ENCODE data around the gene HTR1D.
"Not testable (repeated sequence)": the region's sequence is repeated elsewhere in the genome, so short reads cannot be mapped to it uniquely, and the experiment has no call there.

Gene HTR1D, protein sequence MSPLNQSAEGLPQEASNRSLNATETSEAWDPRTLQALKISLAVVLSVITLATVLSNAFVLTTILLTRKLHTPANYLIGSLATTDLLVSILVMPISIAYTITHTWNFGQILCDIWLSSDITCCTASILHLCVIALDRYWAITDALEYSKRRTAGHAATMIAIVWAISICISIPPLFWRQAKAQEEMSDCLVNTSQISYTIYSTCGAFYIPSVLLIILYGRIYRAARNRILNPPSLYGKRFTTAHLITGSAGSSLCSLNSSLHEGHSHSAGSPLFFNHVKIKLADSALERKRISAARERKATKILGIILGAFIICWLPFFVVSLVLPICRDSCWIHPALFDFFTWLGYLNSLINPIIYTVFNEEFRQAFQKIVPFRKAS

DNA sequence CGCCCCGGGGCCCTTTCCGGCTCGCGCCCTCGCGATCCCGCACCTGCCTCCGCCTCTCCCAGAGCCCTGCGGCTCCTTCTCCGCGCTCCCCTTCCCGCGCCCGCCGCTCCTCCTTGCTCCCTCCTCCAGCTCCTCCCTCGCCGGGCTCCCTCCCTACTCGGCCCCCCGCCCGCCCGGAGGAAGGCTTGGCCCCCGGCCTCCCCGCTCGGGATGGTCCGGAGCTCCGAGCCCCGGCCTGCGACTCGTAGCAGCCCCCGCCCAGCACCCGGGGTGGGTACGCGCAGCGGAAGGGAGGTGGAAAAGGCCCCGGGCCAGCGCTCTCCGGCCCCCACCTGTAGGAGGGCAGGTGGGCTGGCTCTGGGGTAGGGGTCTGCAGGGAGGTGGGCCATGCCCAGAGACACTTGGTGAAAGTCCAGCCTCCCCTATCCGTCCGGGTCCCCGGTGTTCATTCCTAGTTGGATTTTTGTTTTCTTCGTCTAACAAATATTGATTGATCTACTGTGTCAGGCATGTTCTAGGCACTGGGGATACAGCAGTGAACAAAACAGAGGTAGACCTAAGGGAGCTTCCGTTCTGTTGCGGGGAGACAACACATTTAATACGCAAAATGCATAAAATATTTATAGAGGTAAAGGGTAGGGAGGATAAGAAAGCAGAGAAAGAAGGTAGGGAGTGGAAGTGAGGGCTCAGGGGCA lies at the start of gene HTR1D:
TSS of gene HTR1D (minus strand) at position 82 of the 695 bp plus-strand sequence. CDS start 23,283 bp downstream, outside the sequence.
- peak; percentile 3 for DNase-seq

DNA sequence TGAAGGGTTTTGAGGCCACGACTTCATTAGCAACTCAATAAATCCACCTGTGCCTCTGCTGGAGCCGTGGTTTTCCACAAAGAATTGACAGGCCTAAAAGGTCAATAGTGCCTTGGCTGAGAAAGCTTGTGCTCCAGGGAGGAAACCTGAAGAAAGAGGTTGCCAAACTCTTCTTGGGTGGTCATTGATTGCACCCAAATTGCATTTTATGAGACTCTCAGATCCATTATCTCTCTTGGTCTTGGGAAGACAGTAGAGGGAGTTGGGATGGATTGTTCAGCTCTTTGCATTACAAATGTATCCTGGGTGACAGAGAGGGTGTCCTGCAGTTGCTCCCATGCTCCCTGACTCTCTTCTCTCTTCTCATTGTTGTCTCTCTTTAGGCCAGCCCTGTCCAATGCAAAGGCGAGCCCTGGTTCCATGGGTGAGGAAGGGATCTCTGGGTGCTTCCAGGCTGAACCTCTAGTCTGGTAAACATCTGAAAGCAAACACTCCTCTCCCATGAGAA lies 46.1 kb upstream of the HTR1D start:
- no peak for DNase-seq

DNA sequence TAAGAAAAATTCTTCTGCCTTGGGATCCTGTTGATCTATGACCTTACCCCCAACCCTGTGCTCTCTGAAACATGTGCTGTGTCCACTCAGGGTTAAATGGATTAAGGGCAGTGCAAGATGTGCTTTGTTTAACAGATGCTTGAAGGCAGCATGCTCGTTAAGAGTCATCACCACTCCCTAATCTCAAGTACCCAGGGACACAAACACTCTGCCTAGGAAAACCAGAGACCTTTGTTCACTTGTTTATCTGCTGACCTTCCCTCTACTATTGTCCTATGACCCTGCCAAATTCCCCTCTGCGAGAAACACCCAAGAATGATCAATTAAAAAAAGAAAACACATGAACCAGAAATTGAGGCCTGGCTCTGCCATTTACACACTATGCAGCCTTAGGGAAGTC lies 40.8 kb upstream of the HTR1D start:
- DNase-seq, result not testable (repeated sequence)

DNA sequence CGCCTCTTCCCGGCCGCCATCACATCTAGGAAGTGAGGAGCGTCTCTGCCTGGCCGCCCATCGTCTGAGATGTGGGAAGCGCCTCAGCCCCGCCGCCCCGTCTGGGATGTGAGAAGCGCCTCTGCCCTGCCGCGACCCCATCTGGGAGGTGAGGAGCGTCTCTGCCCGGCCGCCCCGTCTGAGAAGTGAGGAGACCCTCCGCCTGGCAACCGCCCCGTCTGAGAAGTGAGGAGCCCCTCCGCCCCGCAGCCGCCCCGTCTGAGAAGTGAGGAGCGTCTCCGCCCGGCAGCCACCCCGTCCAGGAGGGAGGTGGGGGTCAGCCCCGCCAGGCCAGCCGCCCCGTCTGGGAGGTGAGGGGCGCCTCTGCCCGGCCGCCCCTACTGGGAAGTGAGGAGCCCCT lies 40.1 kb upstream of the HTR1D start:
- DNase-seq, result not testable (repeated sequence)

DNA sequence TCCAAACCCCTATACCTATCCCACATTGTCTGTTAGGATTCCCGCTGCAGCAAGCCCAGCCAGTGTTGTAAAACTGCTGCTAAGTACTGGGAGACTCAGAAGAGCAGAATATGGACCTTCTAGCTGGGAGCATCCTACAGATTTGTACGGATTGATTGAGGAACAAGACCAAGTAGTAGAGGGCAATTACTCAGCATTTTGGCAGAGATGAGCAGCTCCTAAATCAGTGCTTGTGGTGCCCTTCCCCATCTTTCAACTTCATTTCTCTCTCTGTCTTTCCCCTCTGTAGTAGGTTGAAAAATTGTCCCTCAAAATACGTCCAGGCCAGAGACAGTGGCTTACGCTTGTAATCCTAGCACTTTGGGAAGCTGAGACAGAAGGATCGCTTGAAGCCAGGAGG lies 37.3 kb upstream of the HTR1D start:
- no peak for DNase-seq

DNA sequence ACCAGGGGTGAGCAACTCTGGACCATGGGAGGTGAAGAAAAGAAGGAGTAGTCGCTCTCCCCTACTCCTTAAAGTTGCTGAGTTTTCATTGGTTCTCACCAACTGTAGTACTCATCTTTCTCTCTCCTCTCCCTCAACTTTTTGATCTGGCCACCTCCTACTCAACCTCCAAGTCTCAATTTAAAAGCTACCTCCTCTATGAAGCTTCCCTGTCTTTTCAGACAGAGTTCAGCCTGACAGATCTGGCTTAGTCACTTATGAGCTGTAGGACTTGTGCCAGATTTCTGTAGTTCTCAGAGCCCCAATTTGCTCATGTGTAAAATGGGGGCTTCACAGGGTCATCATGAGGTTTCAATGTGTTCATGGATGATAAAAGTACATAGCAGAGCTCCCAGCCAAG lies 34.5 kb upstream of the HTR1D start:
- no peak for DNase-seq

DNA sequence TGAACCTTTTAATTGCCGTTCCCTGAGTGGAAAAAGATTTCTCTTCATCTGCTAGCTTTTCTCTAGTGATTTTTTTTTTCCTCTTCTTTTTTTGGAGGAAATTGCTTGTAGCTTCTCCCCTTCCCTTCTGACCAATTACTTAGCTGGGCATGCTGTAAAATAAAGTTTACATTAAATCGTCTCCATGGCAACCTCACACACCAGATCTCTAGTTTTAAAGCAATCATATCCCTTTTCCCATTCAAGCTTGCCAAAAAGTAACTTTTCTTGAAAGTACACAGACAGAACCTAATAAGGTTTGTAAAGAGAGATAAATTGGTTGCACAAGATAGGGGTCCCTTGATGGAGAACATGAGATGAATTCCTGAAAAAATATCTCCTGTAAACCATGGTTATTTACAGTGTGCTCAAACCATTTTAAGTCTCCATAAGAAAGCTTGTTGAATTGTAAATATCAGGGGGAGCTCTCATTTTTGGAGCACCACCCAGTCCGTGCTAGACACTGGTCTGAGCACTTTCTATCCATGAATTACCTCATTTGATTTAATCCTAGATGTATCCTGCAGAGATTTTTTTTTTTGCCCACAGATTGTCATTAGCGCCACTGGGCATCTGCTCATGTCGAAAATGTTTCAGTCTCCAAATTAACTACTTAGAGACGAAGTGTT lies 32.6 kb upstream of the HTR1D start:
- no peak for DNase-seq

DNA sequence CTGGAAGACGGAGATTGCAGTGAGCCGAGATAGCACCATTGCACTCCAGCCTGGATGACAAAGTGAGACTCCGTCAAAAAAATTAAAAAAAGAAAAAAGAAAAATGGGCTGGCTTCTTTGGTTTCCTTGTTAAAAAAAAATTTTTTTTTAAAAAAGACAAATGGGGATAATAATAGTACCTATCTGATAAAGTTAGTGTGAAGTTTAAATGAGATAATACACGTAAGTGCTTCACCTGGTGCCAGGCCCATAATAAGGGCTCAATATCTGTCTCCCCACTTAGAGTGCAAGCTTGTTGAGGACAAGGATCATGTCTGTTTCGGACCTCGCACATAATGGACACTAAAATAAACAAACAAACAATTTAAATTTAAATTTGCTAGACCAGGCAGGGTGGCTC lies 30.0 kb upstream of the HTR1D start:
- DNase-seq, result no peak

DNA sequence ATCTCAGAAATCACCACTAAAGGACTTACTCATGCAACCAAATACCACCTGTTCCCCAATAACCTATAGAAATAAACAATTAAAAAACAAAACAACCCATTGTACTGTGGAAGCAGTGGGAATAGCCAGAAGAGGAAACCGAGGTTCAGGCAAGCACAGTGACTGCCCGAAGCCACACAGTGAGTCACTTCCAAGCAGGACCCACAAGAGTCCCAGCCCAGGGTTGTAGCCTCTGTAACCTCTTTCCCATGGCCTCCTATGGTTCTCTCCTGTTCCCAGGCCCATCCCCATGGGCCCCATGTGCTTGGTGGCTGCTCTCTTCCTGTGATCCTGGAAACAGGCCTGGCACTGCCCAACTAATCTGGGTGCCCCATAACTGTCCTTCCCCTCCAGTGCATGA lies 29.0 kb upstream of the HTR1D start:
- DNase-seq, result no peak

DNA sequence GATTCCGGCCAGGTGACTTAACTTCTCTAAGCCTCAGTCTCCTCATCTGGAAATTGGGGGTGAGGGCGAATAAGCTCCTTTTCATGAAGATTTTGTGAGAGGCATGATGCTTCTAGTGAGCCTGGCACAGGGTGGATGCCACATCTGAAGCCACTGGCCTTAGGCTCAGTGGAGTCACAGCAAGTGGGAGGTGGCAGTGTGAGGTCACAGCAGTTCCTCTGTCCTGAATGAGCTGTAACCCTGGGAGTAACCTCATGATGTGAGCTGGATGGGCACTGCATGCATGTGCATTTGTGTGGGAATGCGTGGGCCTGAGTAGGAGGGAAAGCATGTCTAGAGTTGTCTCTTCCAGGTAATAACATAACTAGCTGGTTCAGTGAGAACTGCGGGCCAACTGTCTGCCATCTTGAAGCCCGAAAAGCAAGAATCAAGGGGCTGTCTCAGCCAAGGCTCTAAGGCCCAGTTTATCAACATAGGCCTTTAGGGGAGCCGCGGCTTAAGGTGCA lies 27.0 kb upstream of the HTR1D start:
- no peak for DNase-seq

DNA sequence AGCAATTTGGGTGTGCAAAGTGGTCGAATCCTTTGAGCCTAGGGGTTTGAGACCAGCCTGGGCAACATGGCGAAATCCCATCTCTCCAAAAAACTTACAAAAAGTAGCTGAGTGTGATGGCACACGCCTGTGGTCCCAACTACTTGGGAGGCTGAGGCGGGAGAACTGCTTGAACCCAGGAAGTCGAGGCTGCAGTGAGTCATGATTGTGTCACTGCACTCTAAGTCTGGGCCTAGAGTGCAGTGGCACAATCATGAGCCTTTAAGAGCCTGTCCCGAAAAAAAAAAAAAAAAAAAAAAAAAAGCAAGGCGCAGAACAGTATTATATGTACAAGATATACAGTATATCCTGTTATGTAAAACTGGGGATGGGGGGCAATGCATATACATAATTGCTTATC lies 25.1 kb upstream of the HTR1D start:
- DNase-seq, result no peak

DNA sequence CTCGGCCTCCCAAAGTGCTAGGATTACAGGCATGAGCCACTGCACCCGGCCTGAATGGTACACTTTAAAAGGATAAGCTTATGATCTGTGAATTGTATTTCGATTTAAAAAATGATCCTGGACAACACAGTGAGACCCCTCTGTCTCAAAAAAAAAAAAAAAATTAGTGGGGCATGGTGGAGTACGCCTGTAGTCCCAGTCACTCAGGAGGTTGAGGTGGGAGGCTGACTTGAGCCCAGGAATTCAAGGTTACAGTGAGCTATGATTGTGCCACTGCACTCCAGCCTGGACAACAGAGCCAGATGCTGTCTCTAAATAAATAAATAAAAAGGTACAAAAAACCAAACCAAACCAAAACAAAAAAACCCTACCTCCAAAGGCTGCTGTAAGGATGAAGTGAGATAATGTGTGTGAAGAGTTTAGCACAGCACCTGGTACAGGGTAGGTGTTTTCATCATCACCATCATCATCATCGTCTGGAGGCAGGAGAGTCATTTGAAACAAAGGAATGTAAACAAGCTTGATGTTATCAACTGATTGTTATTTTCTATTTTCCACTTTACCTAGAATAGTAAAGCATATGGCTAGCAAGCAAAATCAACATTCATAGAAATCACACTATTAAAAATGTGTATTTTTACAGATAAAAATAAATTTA lies 22.5 kb upstream of the HTR1D start:
- DNase-seq, result no peak

DNA sequence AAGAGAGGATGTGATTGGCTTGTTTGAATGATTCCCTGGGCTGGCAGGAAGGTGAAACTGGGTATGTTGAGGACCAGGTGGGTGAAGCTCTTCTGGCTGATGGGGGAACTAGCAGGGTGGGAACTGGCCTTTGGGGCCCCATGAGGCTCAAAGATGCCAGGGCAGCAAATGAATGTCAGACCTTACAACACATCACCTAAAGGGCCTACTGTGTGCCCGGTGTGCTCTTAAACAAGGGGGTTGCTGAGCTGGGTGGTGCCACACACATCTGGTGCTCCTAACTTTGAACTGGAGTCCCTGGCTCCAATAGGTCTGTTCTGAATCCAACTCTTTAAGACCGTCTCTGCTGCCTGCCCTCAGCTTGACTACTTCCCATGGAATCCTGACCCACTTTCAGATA lies 21.3 kb upstream of the HTR1D start:
- no peak for DNase-seq

DNA sequence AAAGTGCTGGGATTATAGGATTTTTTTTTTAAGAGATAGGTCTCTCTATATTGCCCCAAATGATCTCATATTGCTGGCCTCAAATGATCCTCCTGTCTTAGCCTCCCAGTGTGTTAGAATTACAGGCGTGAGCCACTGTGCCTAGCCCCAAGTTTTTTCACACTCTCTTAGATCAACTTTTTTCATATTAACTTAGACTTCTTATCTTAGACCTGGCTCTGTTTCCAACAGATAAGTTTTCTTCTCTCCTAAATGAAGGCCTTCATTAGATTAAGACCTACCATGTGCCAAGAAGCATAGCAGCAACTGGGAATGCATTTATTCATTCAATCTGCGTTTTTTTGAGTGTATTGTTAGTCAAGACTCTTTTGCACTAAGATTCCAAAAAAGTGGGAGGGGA lies 20.2 kb upstream of the HTR1D start:
- no peak for DNase-seq

DNA sequence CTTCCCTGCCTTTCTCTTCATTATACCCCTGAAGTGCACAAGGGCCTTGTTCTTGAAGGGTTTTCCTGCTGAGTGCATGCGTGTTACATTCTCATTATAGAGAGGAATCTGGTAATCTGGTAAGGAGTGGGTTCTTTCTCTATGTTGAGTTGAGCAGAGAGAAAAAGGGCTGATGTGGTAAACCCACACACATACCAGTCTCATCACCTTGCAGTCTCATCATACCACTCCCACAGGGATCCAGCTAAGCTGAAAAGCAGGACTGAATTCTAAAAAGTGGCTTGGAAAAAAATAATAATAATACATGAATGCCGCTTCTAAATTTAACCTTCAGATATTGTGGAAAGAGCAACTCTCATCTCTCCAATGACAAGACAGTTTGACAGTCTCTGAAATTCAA lies 10.5 kb upstream of the HTR1D start:
- no peak for DNase-seq

DNA sequence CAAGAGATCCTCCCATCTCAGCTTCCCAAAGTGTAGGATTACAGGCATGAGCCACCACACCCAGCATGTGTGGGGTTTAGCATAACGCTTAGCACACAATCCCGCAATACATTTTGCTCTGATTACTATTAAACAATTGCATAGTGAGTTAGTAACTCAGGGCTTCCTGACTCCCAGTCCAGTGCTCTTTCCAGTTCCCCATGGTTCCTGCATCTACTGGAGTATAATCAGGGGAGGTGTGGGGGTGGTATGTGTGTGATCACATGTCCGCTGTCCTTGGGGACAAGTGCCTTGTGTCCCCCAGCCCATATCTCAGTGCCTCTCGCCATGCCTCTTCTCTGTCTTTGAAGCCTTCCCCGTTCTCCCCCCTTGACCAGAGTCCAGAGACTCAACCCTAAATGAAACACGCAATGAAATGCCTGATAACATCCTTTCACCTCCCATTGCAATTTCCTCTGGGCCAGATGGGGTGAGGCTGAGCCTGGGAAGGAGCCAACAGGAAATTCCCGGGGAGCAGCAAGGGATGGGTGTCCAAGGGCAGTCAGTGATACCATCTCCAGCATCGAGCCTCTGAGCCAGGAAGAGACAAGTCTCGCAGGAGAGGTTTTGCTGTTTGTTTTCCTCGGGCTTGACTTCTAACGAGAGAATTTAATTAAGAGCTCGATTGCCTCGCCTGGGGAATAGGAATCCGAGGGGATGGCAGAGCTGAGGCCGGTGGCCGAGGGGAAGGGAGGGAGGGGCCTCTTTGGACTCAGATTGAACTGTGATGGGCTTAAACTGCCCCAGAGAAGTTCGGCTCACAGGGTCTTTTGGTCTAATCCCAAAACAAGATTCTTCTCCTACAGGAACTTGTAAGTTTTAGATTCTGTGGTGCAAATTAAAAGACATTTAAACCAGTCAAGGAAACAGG lies 7.7 kb upstream of the HTR1D start:
- DNase-seq, result no peak

DNA sequence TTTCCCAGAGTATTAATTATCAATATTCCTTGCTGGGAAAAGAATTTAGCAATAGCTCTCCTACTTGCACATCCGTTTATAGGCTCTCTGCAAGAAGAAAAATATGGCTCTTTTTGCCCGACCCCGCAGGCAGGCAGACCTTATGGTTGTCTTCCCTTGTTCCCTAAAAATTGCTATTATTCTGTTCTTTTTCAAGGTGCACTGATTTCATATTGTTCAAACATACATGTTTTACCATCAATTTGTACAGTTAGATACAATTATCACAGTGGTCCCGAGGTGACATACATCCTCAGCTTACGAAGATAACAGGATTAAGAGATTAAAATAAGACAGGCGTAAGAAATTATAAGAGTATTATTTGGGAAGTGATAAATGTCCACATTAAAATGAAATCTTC lies 6.7 kb upstream of the HTR1D start:
- DNase-seq, result not testable (repeated sequence)

DNA sequence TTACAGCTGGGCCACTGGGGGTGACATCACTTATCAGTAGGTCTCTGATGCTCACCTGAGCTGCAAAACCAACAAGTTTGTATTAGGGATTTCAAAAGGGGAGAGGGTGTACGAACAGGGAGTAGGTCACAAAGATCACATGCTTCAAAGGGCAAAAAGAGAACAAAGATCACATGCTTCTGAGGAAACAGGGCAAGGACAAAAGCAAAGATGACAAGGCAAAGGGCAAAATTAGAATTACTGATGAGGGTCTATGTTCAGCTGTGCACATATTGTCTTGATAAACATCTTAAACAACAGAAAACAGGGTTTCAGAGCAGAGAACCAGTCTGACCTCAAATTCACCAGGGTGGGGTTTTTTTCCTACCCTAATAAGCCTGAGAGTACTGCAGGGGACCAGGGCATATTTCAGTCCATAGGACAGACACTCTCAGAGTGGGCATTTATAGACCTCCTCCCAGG lies 6.2 kb upstream of the HTR1D start:
- not testable (repeated sequence) for DNase-seq

DNA sequence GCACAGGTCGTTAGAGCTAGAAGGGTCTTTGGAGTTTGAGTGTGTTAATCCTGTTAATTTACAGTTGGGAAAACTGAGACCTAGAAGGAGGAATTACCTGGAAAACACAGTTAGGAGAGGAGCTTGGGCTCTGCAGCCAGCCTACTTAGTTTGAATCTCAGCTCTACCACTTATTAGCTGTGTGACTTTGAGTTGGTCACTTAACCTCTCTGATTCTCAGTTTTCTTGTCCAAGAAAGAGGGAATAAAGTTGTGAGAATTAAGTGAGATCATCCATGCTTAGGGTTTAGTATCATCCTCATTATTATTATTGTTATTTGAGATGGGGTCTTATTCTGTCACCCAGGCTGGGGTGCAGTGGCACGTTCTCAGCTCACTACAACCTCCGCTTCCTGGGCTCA lies 5.4 kb upstream of the HTR1D start:
- no peak for DNase-seq

DNA sequence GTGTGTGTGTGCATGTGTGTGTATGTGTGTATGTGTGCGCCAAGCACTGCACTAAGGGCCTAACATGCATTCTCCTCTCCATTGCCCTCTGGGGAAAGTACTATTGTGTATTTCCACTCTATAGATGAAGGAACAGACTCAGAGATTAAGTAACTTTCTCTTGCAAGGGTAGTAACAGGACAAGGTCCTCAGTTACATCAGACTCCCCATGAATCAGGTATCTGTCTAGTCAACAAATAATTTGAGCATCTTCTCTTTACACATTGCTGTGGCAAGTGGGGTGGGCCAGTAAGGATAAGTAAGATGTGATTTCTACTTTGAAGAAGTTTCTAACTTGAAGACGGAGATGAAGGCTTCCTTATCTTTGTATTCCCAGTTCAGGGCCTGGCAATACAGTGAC lies 5.0 kb upstream of the HTR1D start:
- no peak for DNase-seq

DNA sequence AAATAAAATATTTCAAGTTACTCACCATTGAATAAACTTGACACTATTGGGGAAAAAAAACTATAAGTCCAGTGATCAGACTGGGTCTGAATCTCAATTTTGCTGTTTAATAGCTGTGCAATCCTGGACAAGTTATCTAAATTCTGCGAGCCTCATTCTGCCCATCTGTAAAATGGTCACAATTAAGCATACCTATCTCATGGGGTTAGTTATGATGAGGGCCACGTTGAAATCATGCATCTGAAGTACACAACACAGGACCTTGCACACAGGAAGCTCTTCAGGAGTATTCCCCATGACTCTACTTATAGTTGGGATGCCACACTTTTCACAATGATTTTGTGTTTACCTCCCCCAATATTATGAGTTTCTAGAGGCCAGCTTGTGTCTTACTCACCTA lies 3.8 kb upstream of the HTR1D start:
- no peak for DNase-seq
